Gastrocnemius medialis (tissue), 4 donors: ENCODE measurements around the gene TFIP11. TPM values are rescaled to one million over a fixed set of nuclear protein-coding genes. Genes with fewer than 3 reads are reported as not detected.

ENCODE experiments used
- ATAC-seq, 2 donors: fragments of 150-250 bp; one replicate each; pipeline ENCODE4 v1.9.1; 2016
- DNase-seq, 2 donors: peaks; one replicate each; pipeline ENCODE4 v3.0.0-alpha.2; 2019
- H3K27ac ChIP-seq, 4 donors: fragments of 200-600 bp; sonication (generic); 1 replicate in 1 of 4; 2 replicates in 3 of 4; pipeline ENCODE4 v1.5.1; 2016 to 2018; ENCODE audit warnings: mild to moderate bottlenecking in 2 of 4, moderate library complexity in 1 of 4
- H3K27me3 ChIP-seq, 3 donors: fragments of 200-600 bp; sonication (generic) in 2 of 3; 1 replicate in 1 of 3; 2 replicates in 2 of 3; pipeline versions ENCODE4 v1.5.1 to v1.6.0; 2016 to 2019; ENCODE audit warnings: mild to moderate bottlenecking in 1 of 3, moderate library complexity in 1 of 3
- H3K36me3 ChIP-seq, 2 donors: fragments of 200-600 bp; sonication (generic) in 1 of 2; one replicate each; pipeline ENCODE4 v1.5.1; 2017 to 2018
- H3K4me1 ChIP-seq, 2 donors: fragments of 200-600 bp; sonication (generic) in 1 of 2; one replicate each; pipeline ENCODE4 v1.5.1; 2016 to 2017; ENCODE audit warnings: mild to moderate bottlenecking in 2 of 2
- H3K4me3 ChIP-seq, 4 donors: fragments of 200-600 bp; sonication (generic) in 3 of 4; 1 replicate in 1 of 4; 2 replicates in 3 of 4; pipeline ENCODE4 v1.5.1; 2016 to 2019; ENCODE audit warnings: mild to moderate bottlenecking in 2 of 4
- H3K9me3 ChIP-seq, 3 donors: fragments of 200-600 bp; sonication (generic) in 2 of 3; 1 replicate in 1 of 3; 2 replicates in 2 of 3; pipeline ENCODE4 v1.5.1; 2016 to 2019
- POLR2A ChIP-seq, 2 donors: fragments of 450-650 bp; IDR thresholded peaks; one replicate each; pipeline ENCODE4 v1.6.1; 2017; ENCODE audit warnings: antibody characterized with exemption in 2 of 2, mild to moderate bottlenecking in 2 of 2, moderate library complexity in 2 of 2
- in situ Hi-C, 4 donors: fragments of 200-750 bp; cut with MboI; loops; one replicate each; pipeline versions ENCODE4 v1.15.0 to v1.8.0; 2017; ENCODE audit warnings: low sequenced_read_pairs in 4 of 4
- intact Hi-C: fragments of 100-400 bp; cut with DNase I; formaldehyde crosslinking; loops from one replicate; pipeline ENCODE4 v1.15.1; 2023; ENCODE audit warnings: low total_unique reads
- total RNA-seq, 4 donors: library from RNA; depleted of rRNA; stranded (reverse); fragments of >200 nt; gene quantifications; one replicate each; pipeline versions ENCODE4 v1.1.0 to v1.2.3, GENCODE V29; 2016
- TF ChIP-seq, protein P1 (sequence below), 5 experiments: fragments of 450-650 bp in 3 of 5; fragments of 200-600 bp in 2 of 5; sonication (generic) in 2 of 5; IDR thresholded peaks in 4 of 5; conservative IDR thresholded peaks in 1 of 5; 1 replicate in 4 of 5; 2 replicates in 1 of 5; pipeline ENCODE4 v1.5.1; 2016 to 2019; ENCODE audit warnings: antibody characterized with exemption in 5 of 5, mild to moderate bottlenecking in 3 of 5, moderate library complexity in 3 of 5

TFIP11 gene
- total RNA-seq, 4 donors from 2014 or later = 33.1 to 65.7 (median 49.2) TPM

DNA sequence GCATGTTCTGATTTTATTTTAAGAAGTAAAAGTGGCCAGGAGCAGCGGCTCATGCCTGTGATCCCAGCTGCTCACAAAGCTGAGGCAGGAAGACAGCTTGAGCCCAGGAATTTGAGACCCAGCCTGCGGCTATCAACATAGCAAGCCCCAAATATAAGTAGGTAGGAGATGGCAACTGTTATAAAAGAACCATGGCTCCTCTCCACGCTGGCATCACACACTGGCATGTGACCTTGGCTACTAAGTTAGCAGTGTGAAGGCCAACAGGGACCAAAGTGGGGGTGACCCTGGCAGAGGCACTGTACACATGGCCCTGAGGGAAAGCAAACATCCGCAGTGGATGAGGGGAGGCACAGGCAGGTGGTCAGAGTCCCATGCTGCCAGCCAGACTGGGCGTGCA, 44.6 kb upstream of the TFIP11 start:
- H3K4me3 ChIP-seq = no peak overlapping the region
- TF ChIP-seq, protein P1, sequence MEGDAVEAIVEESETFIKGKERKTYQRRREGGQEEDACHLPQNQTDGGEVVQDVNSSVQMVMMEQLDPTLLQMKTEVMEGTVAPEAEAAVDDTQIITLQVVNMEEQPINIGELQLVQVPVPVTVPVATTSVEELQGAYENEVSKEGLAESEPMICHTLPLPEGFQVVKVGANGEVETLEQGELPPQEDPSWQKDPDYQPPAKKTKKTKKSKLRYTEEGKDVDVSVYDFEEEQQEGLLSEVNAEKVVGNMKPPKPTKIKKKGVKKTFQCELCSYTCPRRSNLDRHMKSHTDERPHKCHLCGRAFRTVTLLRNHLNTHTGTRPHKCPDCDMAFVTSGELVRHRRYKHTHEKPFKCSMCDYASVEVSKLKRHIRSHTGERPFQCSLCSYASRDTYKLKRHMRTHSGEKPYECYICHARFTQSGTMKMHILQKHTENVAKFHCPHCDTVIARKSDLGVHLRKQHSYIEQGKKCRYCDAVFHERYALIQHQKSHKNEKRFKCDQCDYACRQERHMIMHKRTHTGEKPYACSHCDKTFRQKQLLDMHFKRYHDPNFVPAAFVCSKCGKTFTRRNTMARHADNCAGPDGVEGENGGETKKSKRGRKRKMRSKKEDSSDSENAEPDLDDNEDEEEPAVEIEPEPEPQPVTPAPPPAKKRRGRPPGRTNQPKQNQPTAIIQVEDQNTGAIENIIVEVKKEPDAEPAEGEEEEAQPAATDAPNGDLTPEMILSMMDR (IDR thresholded peaks at IDR 0.05 in 4 of 5, conservative IDR thresholded peaks at IDR 0.05 in 1 of 5) = no peak
- TF ChIP-seq POLR2A (IDR thresholded peaks at IDR 0.05) = no peak
- H3K27ac ChIP-seq = peak overlapping the region; percentile 84 to 92 (median 88)
- in situ Hi-C loops = no loop called here
- no peaks in the 10 kb centered on the region for H3K36me3 ChIP-seq
- DNase-seq = peak; percentile 32 to 53
- peaks cover 58 to 74% of the 10 kb centered on the region in 2 donors for H3K4me1 ChIP-seq
- ATAC-seq = no peak
- H3K27me3 ChIP-seq = no peaks in the 10 kb centered on the region
- intact Hi-C loops = no loop called here
- no peaks in the 10 kb centered on the region for H3K9me3 ChIP-seq

DNA sequence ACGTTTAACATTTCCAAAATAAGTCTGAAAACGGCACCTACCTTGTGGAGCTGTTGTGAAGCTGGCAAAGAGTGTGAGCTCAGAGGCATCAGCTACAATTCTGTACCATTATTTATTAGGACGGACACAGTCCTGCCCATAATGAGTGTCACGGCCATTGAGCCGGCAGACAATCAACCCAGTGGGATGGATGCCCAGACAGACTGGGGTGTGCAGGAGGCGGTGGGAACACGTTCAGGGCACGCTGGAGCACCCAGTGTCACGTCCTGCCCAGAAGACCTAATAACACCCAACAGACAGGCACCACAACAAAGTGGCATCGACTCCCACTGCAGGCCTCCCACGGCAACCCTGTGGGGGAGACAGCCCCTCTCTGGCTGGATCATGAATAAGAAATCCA, 43.2 kb upstream of the TFIP11 start:
- no peak for ATAC-seq
- intact Hi-C loops = no loop called here
- no peaks in the 10 kb centered on the region for H3K27me3 ChIP-seq
- TF ChIP-seq, protein P1 (IDR thresholded peaks at IDR 0.05 in 4 of 5, conservative IDR thresholded peaks at IDR 0.05 in 1 of 5) = no peak
- no peak for TF ChIP-seq POLR2A (IDR thresholded peaks at IDR 0.05)
- no peaks in the 10 kb centered on the region for H3K36me3 ChIP-seq
- H3K27ac ChIP-seq = peak overlapping the region; percentile 84 to 92 (median 88)
- in situ Hi-C loops = no loop called here
- DNase-seq = no peak
- H3K4me3 ChIP-seq = no peak overlapping the region
- H3K9me3 ChIP-seq = no peaks in the 10 kb centered on the region
- peaks cover 64 to 70% of the 10 kb centered on the region in 2 donors for H3K4me1 ChIP-seq

- Histone ChIP-seq H3K27me3 (no peaks in the 10 kb centered on the region), H3K4me3 (no peak overlapping the region), H3K9me3 (no peaks in the 10 kb centered on the region), H3K4me1 (peaks cover 68 to 70% of the 10 kb centered on the region in 2 donors), H3K27ac (peak overlapping the region; percentile 84 to 92 (median 88)), H3K36me3 (no peaks in the 10 kb centered on the region)
- in situ Hi-C loops = no loop called here
- ATAC-seq = no peak
- DNase-seq = no peak
- intact Hi-C loops = no loop called here
- TF ChIP-seq POLR2A (IDR thresholded peaks at IDR 0.05) = no peak
- TF ChIP-seq, protein P1 (IDR thresholded peaks at IDR 0.05 in 4 of 5, conservative IDR thresholded peaks at IDR 0.05 in 1 of 5) = no peak
Observed at GRCh38 chr22:26554956-26555355, 42.7 kb upstream of the TFIP11 start.

GRCh38 chr22:26553056-26553752, 40.9 kb upstream of the TFIP11 start:
- in situ Hi-C loops = no loop called here
- Histone ChIP-seq H3K4me1 (peaks cover 60 to 65% of the 10 kb centered on the region in 2 donors), H3K27ac (peak overlapping the region; percentile 84 to 92 (median 88)), H3K9me3 (no peaks in the 10 kb centered on the region), H3K27me3 (no peaks in the 10 kb centered on the region), H3K4me3 (no peak overlapping the region), H3K36me3 (no peaks in the 10 kb centered on the region)
- ATAC-seq (peak; percentile 17 to 24), DNase-seq (no peak)
- intact Hi-C loops = no loop called here
- TF ChIP-seq, protein P1 (IDR thresholded peaks at IDR 0.05 in 4 of 5, conservative IDR thresholded peaks at IDR 0.05 in 1 of 5) = no peak
- no peak for TF ChIP-seq POLR2A (IDR thresholded peaks at IDR 0.05)
